ENCODE measurements around the gene ZNF506.
"Not testable (repeated sequence)": the region's sequence is repeated elsewhere in the genome, so short reads cannot be mapped to it uniquely, and the experiment has no call there.

The ZNF506 gene

DNA sequence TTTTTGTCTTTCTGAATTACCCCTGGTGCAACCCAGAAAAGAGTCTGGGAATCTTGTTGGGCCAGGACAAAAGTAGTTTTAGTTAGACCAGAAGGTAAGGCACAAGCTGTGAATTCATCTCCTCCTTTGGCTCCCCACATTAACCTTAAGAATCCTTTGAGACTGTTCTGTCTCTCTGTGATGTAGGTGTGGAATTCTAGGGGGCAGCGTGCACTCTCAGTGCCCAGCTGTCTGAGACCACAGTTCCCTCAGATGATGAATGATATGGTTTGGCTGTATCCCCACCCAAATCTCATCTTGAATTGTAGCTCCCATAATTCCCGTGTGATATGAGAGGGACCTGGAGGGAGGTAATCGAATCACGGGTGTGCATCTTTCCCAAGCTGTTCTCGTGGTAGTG, 43.9 kb downstream of the ZNF506 start:
- DNase-seq: no peak

DNA sequence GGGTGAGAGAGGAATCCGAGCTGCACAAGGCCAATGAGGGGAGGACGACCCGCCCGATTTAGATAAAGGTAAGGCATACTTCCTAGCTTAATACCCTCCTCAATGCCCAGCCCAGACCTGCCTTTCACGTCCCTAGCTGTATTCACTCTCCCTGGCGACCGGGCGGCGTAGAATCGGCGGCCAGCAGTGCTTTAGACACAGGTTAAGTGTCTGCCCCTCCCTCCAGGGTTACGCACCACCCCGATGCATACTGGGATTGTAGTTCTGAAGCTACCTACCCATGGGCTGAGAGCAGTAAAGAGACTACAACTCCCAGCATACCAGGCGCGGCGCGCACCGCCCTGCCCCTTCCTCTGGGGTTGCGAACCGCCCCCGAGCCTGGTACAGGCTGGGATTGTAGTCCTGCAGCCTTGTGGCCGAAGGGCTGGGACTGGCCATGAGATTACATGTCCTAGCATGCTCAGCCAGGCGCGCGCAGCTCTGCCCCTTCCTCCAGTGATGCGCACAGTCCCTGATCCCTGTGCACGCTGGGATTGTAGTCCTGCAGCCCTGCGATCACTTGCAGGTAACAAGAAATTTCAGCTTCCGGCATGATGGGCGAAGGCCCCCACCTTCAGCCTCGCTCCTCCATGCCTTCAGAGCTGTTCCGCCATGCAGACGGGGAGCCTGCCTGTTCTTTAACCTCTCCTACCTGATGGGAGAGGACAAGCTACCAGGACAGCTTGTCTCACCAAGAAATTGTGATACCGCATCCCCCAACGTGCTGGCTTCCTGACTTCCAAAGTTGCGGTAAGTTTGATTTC, 45.1 kb downstream of the ZNF506 start:
- peak; percentile 66 for DNase-seq

DNA sequence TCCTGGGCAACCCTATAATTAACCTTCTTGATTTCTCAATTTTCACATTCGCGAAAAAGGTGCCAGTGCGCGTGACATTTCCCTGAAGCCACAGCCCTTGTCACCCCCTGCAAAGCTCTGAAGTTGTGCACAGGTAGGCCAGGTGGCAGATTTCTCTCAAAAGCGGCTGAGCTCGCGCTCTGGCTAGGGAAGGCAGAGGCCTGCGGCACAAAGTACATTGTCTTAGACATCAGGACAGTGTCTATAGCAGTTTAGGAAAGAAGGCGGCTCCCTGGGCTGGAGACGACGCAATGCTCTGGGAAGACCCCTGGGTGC, 45.7 kb downstream of the ZNF506 start:
- DNase-seq: no peak

- no peak for DNase-seq
These were observed 47.1 kb downstream of the ZNF506 start for GRCh38 chr19:19774354-19775033.

DNA sequence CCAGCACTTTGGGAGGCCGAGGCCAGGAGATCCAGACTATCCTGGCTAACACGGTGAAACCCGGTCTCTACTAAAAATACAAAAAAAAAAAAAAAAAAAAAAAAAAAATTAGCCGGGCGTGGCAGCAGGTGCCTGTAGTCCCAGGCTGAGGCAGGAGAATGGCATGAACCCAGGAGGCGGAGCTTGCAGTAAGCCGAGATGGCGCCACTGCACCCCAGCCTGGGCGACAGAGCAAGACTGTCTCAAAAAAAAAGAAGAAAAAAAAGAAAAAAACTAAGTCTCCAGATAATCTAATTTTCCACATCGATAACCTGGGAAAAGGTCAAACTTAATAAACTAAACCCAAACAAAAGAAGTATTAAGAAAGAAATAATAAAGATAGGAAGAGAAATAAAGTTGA, 49.6 kb downstream of the ZNF506 start:
- not testable (repeated sequence) for DNase-seq

- not testable (repeated sequence) for DNase-seq
These were observed 51.6 kb downstream of the ZNF506 start for GRCh38 chr19:19769971-19770370.

GRCh38 chr19:19758164-19758563, 63.4 kb downstream of the ZNF506 start:
- no peak for DNase-seq

- no peak for DNase-seq
These were observed 68.7 kb downstream of the ZNF506 start for GRCh38 chr19:19752760-19753403.

DNA sequence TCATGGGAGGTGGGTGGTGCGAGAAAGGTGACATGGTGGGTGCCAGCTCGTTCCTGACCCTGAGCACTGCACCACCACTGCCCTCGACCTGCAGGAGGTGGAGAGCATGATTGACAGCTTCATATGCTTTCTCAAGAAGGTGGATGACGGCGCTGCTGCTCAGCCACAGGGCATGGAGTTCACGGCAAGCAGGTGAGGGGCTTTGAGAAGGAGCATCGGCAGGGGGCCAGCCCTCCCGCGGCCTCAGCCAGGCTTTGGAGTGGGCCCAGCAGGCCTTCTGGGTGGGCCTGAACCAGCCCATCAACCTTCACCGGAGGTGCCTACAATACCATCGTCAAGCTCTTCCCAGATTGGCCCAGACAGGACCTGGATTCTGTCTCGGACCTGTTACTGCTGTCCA, 69.7 kb downstream of the ZNF506 start:
- DNase-seq: no peak

GRCh38 chr19:19750842-19751790, 70.4 kb downstream of the ZNF506 start:
- no peak for DNase-seq

DNA sequence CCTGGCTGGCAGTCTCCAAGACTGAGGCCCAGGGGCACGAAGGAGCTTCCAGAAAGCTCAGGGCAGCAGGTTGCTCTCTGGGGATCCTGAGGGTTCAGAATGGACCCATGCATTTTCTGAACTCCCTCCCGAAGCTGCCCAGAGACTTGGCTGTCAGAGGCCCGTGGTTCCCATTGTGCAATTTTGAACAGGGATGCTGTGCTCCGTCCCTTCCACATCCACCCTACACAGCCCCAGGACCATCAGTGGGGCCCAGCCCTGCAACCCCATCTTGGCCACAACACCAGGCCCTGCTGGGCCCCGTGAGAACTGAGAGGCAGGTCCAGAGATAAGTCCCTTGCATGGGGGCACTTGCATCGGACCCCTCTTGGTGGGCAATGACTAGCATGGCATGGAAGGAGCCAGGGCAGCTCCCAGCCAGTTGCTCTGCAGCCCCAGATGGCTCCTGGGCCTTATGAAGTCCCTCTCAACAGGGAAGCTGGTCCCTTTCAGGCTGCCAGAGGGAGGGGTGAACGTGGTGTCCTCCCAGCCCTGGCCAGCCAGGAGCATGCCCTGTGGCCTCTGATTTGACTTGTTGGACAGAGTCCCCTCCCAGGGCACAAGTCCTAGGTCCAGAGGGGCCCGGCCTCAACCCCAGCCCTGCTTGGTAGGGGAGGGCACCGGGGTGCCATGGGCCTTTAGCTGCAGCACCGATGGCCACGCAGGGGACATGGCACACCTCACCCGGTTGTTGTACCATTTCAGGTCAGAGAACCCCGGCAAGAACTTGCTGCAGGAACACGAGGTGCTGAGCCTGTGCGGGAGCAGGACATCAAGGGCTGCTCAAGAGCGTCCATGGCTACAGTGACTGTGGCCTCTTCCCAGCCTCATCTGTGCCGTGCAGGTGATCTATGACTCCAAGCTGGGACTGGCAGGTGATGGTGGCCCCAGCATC, 71.4 kb downstream of the ZNF506 start:
- no peak for DNase-seq

- no peak for DNase-seq
These were observed 72.2 kb downstream of the ZNF506 start for GRCh38 chr19:19749117-19749907.

- DNase-seq: no peak
These were observed 73.2 kb downstream of the ZNF506 start for GRCh38 chr19:19748249-19748938.

DNA sequence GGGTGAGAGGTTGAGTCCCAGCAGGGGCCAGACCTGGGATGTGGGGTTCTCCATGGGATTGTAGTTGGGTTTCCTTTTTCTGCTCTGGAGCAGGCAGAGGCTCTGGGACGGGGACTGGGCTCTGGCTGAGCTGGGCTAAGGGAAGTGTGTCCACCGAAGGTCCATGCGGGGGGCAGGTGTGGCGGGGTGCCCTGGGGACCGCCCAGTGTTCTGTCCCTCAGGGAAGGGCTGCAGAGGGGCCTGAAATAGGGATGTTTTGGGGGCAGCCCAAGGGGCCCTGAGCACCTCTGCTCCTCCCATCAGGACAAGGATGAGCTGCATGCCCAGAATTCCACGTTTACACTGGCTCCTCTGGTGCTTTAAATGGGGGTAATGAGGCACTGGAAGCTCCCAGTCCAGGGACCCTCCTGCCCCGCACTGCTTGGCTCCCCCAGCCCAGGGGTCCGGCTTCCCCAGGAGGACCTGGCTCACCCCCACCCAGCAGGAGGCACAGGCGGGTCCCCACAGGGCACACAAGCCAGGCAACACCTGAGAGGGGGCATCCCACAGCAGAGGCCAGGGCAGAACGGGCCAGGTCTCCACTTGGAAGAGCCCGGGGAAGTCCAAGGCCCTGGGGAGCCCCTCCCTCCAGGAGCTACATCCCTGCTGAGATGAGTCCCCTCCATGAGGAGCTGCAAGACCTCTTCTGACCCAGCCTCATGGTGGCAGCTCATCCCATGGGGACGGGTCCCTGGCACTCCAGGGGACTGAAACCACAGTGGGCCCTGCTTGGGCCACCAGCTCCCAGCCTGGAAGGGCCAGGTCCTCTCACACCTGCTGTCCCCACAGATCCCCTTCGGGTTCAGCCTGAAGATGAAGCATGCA, 74.0 kb downstream of the ZNF506 start:
- no peak for DNase-seq

- DNase-seq: no peak
These were observed 75.0 kb downstream of the ZNF506 start for GRCh38 chr19:19746286-19747213.

- no peak for DNase-seq
These were observed 75.9 kb downstream of the ZNF506 start for GRCh38 chr19:19745496-19746285.

DNA sequence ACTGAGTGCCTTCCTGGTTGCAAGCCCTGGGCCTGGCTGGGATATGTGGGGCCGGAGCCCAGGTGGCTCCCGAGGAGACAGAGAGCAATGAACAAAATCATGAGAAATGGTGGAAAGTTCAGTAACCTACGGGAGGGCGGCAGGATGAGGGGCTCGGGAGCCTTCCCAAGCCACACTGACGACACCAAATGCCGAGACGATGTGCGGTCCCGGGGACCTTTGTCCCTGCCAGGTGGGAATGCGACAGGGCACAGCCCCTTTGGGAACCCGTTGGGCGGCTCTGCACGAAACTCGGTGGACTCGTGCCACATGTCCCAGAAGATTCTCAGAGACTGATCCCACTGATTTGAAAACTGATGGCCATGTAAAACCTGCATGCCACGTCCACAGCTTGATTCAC, 76.9 kb downstream of the ZNF506 start:
- no peak for DNase-seq
